ENCODE measurements around the gene SS18L1.
A peak's percentile ranks its signal among the peaks of the same experiment; 100 is the strongest.

Gene SS18L1

DNA sequence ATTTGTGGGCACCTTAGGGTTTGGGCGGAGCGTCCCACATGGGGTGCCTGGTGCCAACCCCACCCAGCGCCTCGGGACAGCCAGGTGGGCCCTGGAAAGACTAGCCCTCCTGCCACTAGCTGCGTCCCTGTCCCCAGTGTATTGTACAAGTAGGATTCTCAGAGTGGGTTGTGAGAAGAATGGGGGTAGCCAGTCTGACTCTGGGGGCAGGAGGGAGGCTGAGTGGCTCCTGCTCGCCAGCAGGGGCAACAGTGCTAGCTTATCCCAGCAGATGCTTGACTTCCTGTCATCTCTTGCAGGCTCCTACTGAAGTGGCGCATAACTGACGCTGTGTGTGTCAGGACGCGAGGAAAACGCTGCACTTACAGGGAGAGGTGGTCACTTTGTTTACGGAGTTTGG lies 9.7 kb upstream of the SS18L1 start:
- in situ Hi-C loops (cut with MboI; ENCODE audit: low pct_unique_long_range_greater_than_20kb, low sequenced_read_pairs), result no loop called here
- DNase-seq, result peak; percentile 33

GRCh38 chr20:62134735-62135231 lies 8.8 kb upstream of the SS18L1 start:
- in situ Hi-C loops (cut with MboI; ENCODE audit: low pct_unique_long_range_greater_than_20kb, low sequenced_read_pairs), result no loop called here
- no peak for DNase-seq

DNA sequence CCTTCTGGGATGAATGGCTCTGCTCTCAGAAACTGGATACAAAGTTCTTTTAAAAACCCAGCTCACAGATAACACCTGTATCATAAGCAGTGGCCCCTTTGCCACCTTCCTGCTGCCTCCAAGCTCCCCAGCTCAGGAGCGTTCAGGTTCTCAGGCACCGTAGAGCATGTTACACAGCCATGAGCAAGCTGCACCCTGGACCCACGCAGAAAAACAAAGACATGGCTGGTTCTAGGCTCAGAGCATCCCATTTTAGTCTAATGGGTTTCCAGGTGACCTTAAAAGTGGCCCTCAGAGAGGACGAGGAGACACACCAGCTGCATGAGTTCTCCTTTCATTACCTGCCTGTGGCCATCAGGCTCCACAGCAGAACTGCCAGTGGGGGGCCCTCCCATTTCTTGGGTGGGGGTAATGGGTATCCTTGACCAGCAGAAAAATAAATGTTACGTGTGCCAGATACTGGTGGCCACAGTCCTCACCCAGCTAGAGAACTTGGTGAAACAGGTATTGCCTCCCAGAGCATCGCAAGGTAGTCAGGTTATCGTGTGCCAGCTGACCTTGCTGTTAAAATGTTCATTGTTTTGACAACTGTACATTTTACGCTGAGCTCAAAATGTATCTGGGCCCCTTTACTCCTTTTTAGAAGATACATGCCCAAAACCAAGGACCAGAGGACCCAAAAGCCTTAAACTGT lies 7.8 kb upstream of the SS18L1 start:
- in situ Hi-C loops (cut with MboI; ENCODE audit: low pct_unique_long_range_greater_than_20kb, low sequenced_read_pairs), result no loop called here
- no peak for DNase-seq

GRCh38 chr20:62136283-62137091 lies 7.1 kb upstream of the SS18L1 start:
- DNase-seq, result peak; percentile 86
- in situ Hi-C loops (cut with MboI; ENCODE audit: low pct_unique_long_range_greater_than_20kb, low sequenced_read_pairs), result no loop called here

- in situ Hi-C loops (cut with MboI; ENCODE audit: low pct_unique_long_range_greater_than_20kb, low sequenced_read_pairs), result no loop called here
- DNase-seq, result no peak
Observed at GRCh38 chr20:62137092-62137384, 6.5 kb upstream of the SS18L1 start.

DNA sequence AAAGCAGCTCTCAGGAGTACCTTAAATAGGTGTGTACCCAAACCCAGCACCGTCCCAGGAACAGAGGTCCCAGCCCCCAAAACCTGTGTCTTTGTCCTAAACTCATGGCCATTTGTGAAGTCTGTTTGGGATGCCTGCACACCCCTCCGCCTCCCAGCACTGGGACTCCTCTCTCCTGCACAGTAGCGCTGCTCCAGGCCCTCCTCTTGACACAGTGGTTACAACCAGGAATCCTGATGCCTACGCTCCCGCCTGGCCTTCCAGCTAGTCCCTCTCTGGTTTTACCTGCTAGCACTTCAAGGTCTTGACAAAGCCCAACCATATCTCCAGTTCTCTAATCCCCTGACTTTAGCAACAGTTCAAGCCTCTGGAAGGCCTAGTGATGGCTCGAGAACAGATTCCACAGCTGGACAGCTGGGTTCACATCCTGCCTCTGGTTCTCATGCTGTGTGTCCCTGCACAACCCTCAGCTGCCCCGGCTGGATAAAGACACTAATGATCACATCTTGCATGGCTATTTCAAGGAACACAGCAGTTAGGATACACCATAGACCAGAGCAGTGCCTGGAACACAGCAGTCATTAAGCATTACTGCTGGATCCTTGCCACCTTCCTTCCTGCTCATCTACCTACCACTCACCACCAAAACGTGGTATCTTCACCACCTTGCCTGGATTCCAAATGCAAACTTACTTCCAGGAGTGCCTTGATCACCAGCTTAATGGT lies 5.9 kb upstream of the SS18L1 start:
- no peak for DNase-seq
- in situ Hi-C loops (cut with MboI; ENCODE audit: low pct_unique_long_range_greater_than_20kb, low sequenced_read_pairs), result no loop called here

GRCh38 chr20:62138204-62138543 lies 5.4 kb upstream of the SS18L1 start:
- DNase-seq, result no peak
- in situ Hi-C loops (cut with MboI; ENCODE audit: low pct_unique_long_range_greater_than_20kb, low sequenced_read_pairs), result no loop called here

DNA sequence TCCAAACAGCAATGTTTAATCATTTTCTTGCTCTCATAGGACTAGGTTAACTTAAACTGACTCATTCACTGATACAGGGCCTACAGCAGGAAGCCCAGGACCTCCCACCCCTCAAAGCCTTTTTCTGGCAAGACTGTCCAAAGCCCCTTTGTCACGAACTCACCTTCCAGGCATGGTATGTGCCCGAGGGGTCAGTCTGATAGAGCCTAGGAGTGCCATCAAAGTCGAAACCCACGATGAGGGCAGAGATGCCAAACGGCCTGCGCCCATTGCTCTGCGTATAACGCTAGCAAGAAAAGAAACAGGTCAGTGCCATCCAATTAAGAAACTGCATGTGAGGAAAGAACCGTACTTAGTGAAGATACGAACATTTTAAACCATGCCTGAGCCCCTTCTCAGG lies 4.7 kb upstream of the SS18L1 start:
- no peak for DNase-seq
- in situ Hi-C loops (cut with MboI; ENCODE audit: low pct_unique_long_range_greater_than_20kb, low sequenced_read_pairs), result no loop called here

- in situ Hi-C loops (cut with MboI; ENCODE audit: low pct_unique_long_range_greater_than_20kb, low sequenced_read_pairs), result loop anchor here (10.0 kb wide), 1 partner anchor 115 kb away; no protein-coding TSS in a partner anchor
Observed at GRCh38 chr20:62139636-62140035, 3.9 kb upstream of the SS18L1 start.

GRCh38 chr20:62141043-62141396 lies 2.5 kb upstream of the SS18L1 start:
- DNase-seq, result no peak
- in situ Hi-C loops (cut with MboI; ENCODE audit: low pct_unique_long_range_greater_than_20kb, low sequenced_read_pairs), result loop anchor here (10.0 kb wide), 1 partner anchor 116 kb away; no protein-coding TSS in a partner anchor

More at GRCh38 chr20:62139636-62140035, 3.9 kb upstream of the SS18L1 start:
- no peak for DNase-seq

- peak; percentile 16 for DNase-seq
- in situ Hi-C loops (cut with MboI; ENCODE audit: low pct_unique_long_range_greater_than_20kb, low sequenced_read_pairs), result loop anchor here (10.0 kb wide), 1 partner anchor 117 kb away; no protein-coding TSS in a partner anchor
Observed at GRCh38 chr20:62141397-62142251, 1.9 kb upstream of the SS18L1 start.

- in situ Hi-C loops (cut with MboI; ENCODE audit: low pct_unique_long_range_greater_than_20kb, low sequenced_read_pairs), result loop anchor here (10.0 kb wide), 1 partner anchor 118 kb away; no protein-coding TSS in a partner anchor
- DNase-seq, result peak; percentile 15
Observed at GRCh38 chr20:62142252-62143080, 1.1 kb upstream of the SS18L1 start.

GRCh38 chr20:62143957-62144825 lies 622 bp downstream of the SS18L1 start:
- peak; percentile 63 for DNase-seq
- in situ Hi-C loops (cut with MboI; ENCODE audit: low pct_unique_long_range_greater_than_20kb, low sequenced_read_pairs), result loop anchor here (10.0 kb wide), 1 partner anchor 119 kb away; no protein-coding TSS in a partner anchor

DNA sequence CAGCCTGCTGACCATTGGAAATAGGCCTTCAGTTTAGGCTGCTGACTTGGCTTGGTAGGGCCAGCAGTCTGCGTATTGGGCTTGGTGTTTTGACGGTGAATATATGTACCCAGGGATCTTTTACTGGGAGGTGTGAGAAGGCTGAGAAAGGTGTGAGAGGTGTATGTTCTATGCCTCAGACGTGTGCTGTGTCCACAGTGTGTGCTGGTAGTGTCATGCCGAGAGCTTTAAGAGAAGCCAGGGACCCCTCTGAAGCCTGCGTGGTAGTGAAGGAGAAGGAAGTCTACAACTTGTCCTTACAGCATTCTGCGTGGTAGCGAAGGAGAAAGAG lies 2.1 kb downstream of the SS18L1 start:
- no peak for DNase-seq
- in situ Hi-C loops (cut with MboI; ENCODE audit: low pct_unique_long_range_greater_than_20kb, low sequenced_read_pairs), result loop anchor here (10.0 kb wide), 1 partner anchor 121 kb away; no protein-coding TSS in a partner anchor

- in situ Hi-C loops (cut with MboI; ENCODE audit: low pct_unique_long_range_greater_than_20kb, low sequenced_read_pairs), result loop anchor here (10.0 kb wide), 1 partner anchor 121 kb away; no protein-coding TSS in a partner anchor
- no peak for DNase-seq
Observed at GRCh38 chr20:62146019-62146755, 2.6 kb downstream of the SS18L1 start.

DNA sequence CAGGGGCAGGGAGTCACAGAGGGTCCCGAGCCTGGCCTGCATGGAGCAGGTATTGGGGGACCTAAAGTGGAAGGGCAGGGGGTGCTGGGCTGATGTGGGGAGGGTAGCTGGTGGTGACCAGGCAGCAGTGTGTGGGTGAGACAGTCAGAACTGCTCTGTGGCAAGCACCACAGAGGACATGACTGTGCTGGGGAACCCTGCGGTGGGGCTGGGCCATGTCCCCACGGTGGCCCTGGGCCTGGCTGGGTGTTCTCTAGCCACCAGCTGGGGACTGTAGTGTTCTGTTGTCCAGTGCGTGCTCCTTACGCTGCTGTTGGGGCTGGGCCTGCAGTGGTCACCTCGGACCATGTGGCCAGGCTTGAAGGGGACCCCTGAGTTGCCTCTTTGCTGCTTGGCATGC lies 3.6 kb downstream of the SS18L1 start:
- in situ Hi-C loops (cut with MboI; ENCODE audit: low pct_unique_long_range_greater_than_20kb, low sequenced_read_pairs), result loop anchor here (10.0 kb wide), 1 partner anchor 122 kb away; no protein-coding TSS in a partner anchor
- no peak for DNase-seq

Data from KBM-7 (cell line).